ENCODE measurements around the gene CPNE5. TPM values are rescaled to one million over a fixed set of nuclear protein-coding genes. Genes with fewer than 3 reads are reported as not detected.

Gene CPNE5
- polyA plus RNA-seq, 1 of the 3 experiments (the other 2 are of a cell fraction): 0.30 TPM

DNA sequence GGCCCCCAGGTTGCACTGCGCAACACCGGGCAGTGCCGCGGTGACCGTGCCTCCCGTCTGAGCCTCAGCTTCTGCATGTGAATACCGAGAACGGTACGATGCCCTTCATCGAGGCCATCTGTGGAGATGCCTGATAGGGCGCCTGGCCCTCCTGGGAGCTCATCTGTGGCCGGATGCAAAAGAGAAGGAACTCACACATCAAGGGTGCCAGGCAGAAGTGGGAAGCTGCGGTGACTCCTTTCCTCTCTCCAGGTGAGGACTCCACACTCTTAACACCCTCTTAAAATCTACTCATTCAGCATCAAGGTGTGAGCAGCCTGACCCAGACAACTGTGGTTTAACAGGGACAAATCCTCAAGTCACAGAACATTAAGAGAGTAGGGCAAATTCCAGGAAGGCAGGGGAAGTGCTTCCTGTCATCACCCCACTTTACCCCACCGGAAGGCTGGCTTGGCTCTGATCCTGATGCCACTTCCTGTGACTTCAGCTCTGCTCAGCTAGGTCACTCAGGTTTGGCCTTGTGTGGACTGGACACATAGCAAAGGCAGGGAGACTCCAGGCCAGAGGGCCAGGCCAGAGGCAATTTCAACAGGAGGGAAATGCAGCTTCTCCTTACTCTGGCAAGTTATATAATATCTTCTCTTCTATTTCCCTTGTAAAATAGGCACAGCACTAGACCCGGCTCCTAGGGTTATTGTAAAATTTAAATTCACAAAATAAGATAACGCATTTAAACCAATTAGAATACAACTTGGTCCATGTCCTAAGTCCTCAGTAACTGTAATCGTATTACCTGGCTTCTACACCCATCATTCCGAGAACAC lies 69.4 kb downstream of the CPNE5 start:
- 0 out of 2 replicates have a peak overlapping the region, but pooled peaks have one; percentile 13 for H3K4me2 ChIP-seq
- WGBS (ENCODE audit: low lambda C conversion rate): 82% methylated on average over 8 of the region's 18 CpGs
- no peaks in the 10 kb centered on the region for H3F3A ChIP-seq (replicated peaks; ENCODE audit: insufficient read depth)
- no peaks in the 10 kb centered on the region for H3K27me3 ChIP-seq (ENCODE audit: insufficient read depth)
- DNase-seq: no peak
- TF ChIP-seq YY1 (IDR thresholded peaks at IDR 0.05; ENCODE audit: low read depth) (no peak), RAD21 (IDR thresholded peaks at IDR 0.05; ENCODE audit: low read length) (no peak), GABPA (IDR thresholded peaks at IDR 0.05; ENCODE audit: low read depth) (peak; percentile 56; the same call in 1 of the 2 replicates), NFIC (IDR thresholded peaks at IDR 0.05; ENCODE audit: borderline replicate concordance) (peak; percentile 31; the same call in 1 of the 2 replicates), GATA2 (CRISPR knock-in tag; IDR thresholded peaks at IDR 0.05) (no peak), TCF12 (IDR thresholded peaks at IDR 0.05) (no peak; the same call in 1 of the 2 replicates)
- TF ChIP-seq, protein P1, sequence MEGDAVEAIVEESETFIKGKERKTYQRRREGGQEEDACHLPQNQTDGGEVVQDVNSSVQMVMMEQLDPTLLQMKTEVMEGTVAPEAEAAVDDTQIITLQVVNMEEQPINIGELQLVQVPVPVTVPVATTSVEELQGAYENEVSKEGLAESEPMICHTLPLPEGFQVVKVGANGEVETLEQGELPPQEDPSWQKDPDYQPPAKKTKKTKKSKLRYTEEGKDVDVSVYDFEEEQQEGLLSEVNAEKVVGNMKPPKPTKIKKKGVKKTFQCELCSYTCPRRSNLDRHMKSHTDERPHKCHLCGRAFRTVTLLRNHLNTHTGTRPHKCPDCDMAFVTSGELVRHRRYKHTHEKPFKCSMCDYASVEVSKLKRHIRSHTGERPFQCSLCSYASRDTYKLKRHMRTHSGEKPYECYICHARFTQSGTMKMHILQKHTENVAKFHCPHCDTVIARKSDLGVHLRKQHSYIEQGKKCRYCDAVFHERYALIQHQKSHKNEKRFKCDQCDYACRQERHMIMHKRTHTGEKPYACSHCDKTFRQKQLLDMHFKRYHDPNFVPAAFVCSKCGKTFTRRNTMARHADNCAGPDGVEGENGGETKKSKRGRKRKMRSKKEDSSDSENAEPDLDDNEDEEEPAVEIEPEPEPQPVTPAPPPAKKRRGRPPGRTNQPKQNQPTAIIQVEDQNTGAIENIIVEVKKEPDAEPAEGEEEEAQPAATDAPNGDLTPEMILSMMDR (IDR thresholded peaks at IDR 0.05): no peak
- TF ChIP-seq, protein P2, sequence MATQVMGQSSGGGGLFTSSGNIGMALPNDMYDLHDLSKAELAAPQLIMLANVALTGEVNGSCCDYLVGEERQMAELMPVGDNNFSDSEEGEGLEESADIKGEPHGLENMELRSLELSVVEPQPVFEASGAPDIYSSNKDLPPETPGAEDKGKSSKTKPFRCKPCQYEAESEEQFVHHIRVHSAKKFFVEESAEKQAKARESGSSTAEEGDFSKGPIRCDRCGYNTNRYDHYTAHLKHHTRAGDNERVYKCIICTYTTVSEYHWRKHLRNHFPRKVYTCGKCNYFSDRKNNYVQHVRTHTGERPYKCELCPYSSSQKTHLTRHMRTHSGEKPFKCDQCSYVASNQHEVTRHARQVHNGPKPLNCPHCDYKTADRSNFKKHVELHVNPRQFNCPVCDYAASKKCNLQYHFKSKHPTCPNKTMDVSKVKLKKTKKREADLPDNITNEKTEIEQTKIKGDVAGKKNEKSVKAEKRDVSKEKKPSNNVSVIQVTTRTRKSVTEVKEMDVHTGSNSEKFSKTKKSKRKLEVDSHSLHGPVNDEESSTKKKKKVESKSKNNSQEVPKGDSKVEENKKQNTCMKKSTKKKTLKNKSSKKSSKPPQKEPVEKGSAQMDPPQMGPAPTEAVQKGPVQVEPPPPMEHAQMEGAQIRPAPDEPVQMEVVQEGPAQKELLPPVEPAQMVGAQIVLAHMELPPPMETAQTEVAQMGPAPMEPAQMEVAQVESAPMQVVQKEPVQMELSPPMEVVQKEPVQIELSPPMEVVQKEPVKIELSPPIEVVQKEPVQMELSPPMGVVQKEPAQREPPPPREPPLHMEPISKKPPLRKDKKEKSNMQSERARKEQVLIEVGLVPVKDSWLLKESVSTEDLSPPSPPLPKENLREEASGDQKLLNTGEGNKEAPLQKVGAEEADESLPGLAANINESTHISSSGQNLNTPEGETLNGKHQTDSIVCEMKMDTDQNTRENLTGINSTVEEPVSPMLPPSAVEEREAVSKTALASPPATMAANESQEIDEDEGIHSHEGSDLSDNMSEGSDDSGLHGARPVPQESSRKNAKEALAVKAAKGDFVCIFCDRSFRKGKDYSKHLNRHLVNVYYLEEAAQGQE (IDR thresholded peaks at IDR 0.05; ENCODE audit: low read depth, low read length): no peak
- H3K36me3 ChIP-seq (replicated peaks in 1 of 2; ENCODE audit: control insufficient read depth in 1 of 2, insufficient read depth in 2 of 2, low read length in 1 of 2): no peaks in the 10 kb centered on the region
- peak overlapping the region; percentile 69 for H2AFZ ChIP-seq (ENCODE audit: low read depth)
- H3K27ac ChIP-seq (ENCODE audit: low read depth in 2 of 2, low read length in 1 of 2): no peak overlapping the region
- peak overlapping the region; percentile 7; the same call in 1 of the 2 replicates for H3K9ac ChIP-seq
- H3K9me2 ChIP-seq: no peaks in the 10 kb centered on the region
- CTCF ChIA-PET: interaction anchor here (1.3 to 9.0 kb wide), 9 partner anchors 11 to 248 kb away, joined by 3 to 200 read pairs (median 11); partner anchors contain the start of genes C6orf89 and PPIL1
- no peak overlapping the region for H3K4me3 ChIP-seq (ENCODE audit: low read depth in 2 of 2, low read length in 1 of 2)
- no peaks in the 10 kb centered on the region for H4K20me1 ChIP-seq (ENCODE audit: insufficient read depth)
- no peaks in the 10 kb centered on the region for H3K9me3 ChIP-seq
- peaks cover 13 to 14% of the 10 kb centered on the region in 2 experiments; a peak in 3 of 4 replicates for H3K4me1 ChIP-seq (ENCODE audit: control insufficient read depth in 1 of 2, insufficient read depth in 2 of 2, low read depth in 1 of 2, low read length in 1 of 2)
- H3K79me2 ChIP-seq (ENCODE audit: insufficient read depth): no peaks in the 10 kb centered on the region
- POLR2A ChIA-PET: no interaction called here

DNA sequence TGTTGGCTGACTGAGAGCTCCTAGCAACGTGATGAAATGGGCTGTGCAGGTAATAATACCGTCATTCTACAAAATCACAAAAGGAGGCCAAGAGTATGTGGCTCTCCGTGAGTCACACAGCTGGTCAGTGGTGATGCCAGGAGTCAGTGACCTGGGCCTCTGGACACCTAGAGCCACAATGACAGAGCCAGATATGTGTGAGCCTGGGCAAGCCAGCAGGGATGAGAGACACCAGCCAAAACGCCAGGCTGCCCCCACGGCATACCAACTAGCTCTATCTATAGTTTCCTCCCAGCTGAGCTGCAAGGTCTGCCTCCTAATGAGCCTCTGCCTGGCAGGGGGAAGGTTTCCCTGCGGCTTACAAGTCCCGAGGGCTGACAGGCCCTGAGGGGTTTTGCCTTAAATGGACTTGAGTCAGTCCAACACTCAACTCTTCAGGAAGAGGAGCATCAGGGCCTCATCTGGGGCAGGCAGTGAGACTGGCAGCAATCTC lies 70.0 kb downstream of the CPNE5 start:
- Histone ChIP-seq H3K4me1 (ENCODE audit: control insufficient read depth in 1 of 2, insufficient read depth in 2 of 2, low read depth in 1 of 2, low read length in 1 of 2) (peaks cover 13 to 14% of the 10 kb centered on the region in 2 experiments; a peak in 3 of 4 replicates), H3K79me2 (ENCODE audit: insufficient read depth) (no peaks in the 10 kb centered on the region), H4K20me1 (ENCODE audit: insufficient read depth) (no peaks in the 10 kb centered on the region), H3K4me2 (0 out of 2 replicates have a peak overlapping the region, but pooled peaks have one; percentile 13), H3K9me3 (no peaks in the 10 kb centered on the region), H3K36me3 (replicated peaks in 1 of 2; ENCODE audit: control insufficient read depth in 1 of 2, insufficient read depth in 2 of 2, low read length in 1 of 2) (no peaks in the 10 kb centered on the region), H3F3A (replicated peaks; ENCODE audit: insufficient read depth) (no peaks in the 10 kb centered on the region), H3K9me2 (no peaks in the 10 kb centered on the region), H3K27me3 (ENCODE audit: insufficient read depth) (no peaks in the 10 kb centered on the region), H2AFZ (ENCODE audit: low read depth) (peak overlapping the region; percentile 69), H3K9ac (no peak overlapping the region), H3K4me3 (ENCODE audit: low read depth in 2 of 2, low read length in 1 of 2) (no peak overlapping the region), H3K27ac (ENCODE audit: low read depth in 2 of 2, low read length in 1 of 2) (no peak overlapping the region)
- no peak for TF ChIP-seq NRF1 (IDR thresholded peaks at IDR 0.05; ENCODE audit: low read depth, low read length)
- no peak for TF ChIP-seq MXI1 (IDR thresholded peaks at IDR 0.05; ENCODE audit: low read depth, low read length)
- TF ChIP-seq FOXM1 (IDR thresholded peaks at IDR 0.05; ENCODE audit: low read depth): no peak
- no peak for TF ChIP-seq JUND (IDR thresholded peaks at IDR 0.05)
- no peak for TF ChIP-seq GABPA (IDR thresholded peaks at IDR 0.05; ENCODE audit: low read depth)
- no peak for TF ChIP-seq FOXJ3 (CRISPR knock-in tag; IDR thresholded peaks at IDR 0.05)
- TF ChIP-seq, protein P3, sequence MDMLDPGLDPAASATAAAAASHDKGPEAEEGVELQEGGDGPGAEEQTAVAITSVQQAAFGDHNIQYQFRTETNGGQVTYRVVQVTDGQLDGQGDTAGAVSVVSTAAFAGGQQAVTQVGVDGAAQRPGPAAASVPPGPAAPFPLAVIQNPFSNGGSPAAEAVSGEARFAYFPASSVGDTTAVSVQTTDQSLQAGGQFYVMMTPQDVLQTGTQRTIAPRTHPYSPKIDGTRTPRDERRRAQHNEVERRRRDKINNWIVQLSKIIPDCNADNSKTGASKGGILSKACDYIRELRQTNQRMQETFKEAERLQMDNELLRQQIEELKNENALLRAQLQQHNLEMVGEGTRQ (IDR thresholded peaks at IDR 0.05; ENCODE audit: borderline replicate concordance, low read depth, low read length): no peak
- no peak for TF ChIP-seq RAD21 (IDR thresholded peaks at IDR 0.05; ENCODE audit: low read length)
- 79% methylated on average over 4 of the region's 7 CpGs for WGBS (ENCODE audit: low lambda C conversion rate)
- ChIA-PET CTCF (interaction anchor here (0.9 to 9.0 kb wide), 9 partner anchors 10 to 249 kb away, joined by 3 to 200 read pairs (median 11); partner anchors contain the start of genes C6orf89 and PPIL1), POLR2A (no interaction called here)
- DNase-seq: no peak
